ENCODE data around the gene MAGI1.

GRCh38 chr3:65807225-65807624, 231.5 kb downstream of the MAGI1 start:
- TF ChIP-seq CTCF (IDR thresholded peaks at IDR 0.05) (no peak), POLR2A (IDR thresholded peaks at IDR 0.05) (no peak)

Data from breast epithelium (tissue), 3 donors.